Astrocyte of the cerebellum (primary cell): Measurements from ENCODE around the gene INPP4B.
A peak's percentile ranks its signal among the peaks of the same experiment; 100 is the strongest.

Experiments
- DNase-seq: peaks from one replicate; pipeline ENCODE4 v3.0.0-alpha.2; 2011; ENCODE audit warnings: low read depth
- H3K4me3 ChIP-seq: 2 replicates; pipeline ENCODE4 v1.5.1; 2011; ENCODE audit warnings: mild to moderate bottlenecking, low read depth, low read length, moderate library complexity
- in situ Hi-C: cut with HindIII; loops from 2 replicates; pipeline ENCODE4 v1.10.0; 2017; ENCODE audit warnings: low sequenced_read_pairs
- TF ChIP-seq, protein P1 (sequence below): IDR thresholded peaks from 2 replicates; pipeline ENCODE4 v1.5.1; 2012; ENCODE audit warnings: low read length, low read depth, moderate library complexity, mild to moderate bottlenecking; ENCODE audit errors: missing control alignments

The INPP4B gene

GRCh38 chr4:142846108-142846728 lies at the start of gene INPP4B:
INPP4B (minus strand) TSS chr4:142846301.
- TF ChIP-seq, protein P1, sequence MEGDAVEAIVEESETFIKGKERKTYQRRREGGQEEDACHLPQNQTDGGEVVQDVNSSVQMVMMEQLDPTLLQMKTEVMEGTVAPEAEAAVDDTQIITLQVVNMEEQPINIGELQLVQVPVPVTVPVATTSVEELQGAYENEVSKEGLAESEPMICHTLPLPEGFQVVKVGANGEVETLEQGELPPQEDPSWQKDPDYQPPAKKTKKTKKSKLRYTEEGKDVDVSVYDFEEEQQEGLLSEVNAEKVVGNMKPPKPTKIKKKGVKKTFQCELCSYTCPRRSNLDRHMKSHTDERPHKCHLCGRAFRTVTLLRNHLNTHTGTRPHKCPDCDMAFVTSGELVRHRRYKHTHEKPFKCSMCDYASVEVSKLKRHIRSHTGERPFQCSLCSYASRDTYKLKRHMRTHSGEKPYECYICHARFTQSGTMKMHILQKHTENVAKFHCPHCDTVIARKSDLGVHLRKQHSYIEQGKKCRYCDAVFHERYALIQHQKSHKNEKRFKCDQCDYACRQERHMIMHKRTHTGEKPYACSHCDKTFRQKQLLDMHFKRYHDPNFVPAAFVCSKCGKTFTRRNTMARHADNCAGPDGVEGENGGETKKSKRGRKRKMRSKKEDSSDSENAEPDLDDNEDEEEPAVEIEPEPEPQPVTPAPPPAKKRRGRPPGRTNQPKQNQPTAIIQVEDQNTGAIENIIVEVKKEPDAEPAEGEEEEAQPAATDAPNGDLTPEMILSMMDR, result no peak
- DNase-seq, result peak; percentile 22
- in situ Hi-C loops, result loop anchor here (10.0 to 25.0 kb wide), 3 partner anchors 491 to 1534 kb away; no protein-coding TSS in a partner anchor
- peak within 1 kb of the TSS; percentile 73 for H3K4me3 ChIP-seq

DNA sequence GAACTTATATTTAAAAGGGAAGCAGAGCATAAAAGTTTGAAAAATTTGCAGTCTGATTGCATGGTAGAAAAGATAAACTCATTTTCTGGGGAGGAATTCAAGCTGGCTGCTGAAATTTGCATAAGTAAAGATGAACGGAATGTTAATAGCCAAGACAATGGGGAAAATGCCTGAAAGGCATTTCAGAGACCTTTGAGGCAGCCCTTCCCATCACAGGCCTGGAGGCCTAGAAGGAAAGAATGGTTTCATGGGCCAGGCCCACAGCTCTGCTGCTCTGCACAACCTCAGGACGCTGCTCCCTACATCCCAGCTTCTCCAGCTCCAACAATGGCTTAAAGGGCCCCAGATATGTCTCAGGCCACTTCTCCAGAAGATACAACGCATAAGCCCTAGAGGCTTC lies 46.9 kb upstream of the INPP4B start:
- no peak overlapping the region for H3K4me3 ChIP-seq
- in situ Hi-C loops, result no loop called here
- TF ChIP-seq, protein P1, result no peak
- DNase-seq, result no peak

GRCh38 chr4:142886566-142886965 lies 40.5 kb upstream of the INPP4B start:
- TF ChIP-seq, protein P1, result no peak
- no peak overlapping the region for H3K4me3 ChIP-seq
- no peak for DNase-seq
- in situ Hi-C loops, result no loop called here

GRCh38 chr4:142883040-142883832 lies 37.1 kb upstream of the INPP4B start:
- TF ChIP-seq, protein P1, result peak; percentile 44
- in situ Hi-C loops, result no loop called here
- no peak overlapping the region for H3K4me3 ChIP-seq
- no peak for DNase-seq

- DNase-seq, result no peak
- TF ChIP-seq, protein P1, result peak; percentile 2
- in situ Hi-C loops, result no loop called here
- no peak overlapping the region for H3K4me3 ChIP-seq
Observed at GRCh38 chr4:142882159-142882558, 36.1 kb upstream of the INPP4B start.

DNA sequence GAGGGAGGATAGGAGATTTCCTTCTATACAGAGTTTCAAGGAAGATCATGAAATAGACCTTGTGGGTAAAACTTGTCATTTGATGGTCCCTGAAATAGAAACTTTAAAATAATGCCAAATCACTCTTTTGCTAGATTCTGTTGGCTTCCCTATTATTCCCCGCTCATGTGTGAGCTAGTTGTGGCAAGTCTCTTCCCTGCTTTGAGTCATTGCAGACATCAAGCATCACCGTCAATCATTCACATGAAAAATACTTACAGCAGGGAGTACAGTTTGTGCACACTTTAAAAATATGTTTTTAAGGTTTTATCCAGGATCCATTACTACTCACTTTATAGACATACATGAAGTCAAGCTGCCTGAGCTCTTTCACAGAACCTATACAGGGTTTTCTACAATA lies 35.2 kb upstream of the INPP4B start:
- TF ChIP-seq, protein P1, result no peak
- in situ Hi-C loops, result no loop called here

More for the DNA sequence above, 35.2 kb upstream of the INPP4B start:
- no peak for DNase-seq
- no peak overlapping the region for H3K4me3 ChIP-seq
